CD14-positive monocyte (primary cell): Measurements from ENCODE around the gene PNPLA7. TPM values are rescaled to one million over a fixed set of nuclear protein-coding genes. Genes with fewer than 3 reads are reported as not detected.
A peak's percentile ranks its signal among the peaks of the same experiment; 100 is the strongest.

Experiments
- DNase-seq, 3 donors: peaks; one replicate each; pipeline ENCODE4 v3.0.0-alpha.2; 2011 to 2022
- H2AFZ ChIP-seq: 2 replicates; pipeline ENCODE4 v1.6.0; 2012; ENCODE audit warnings: mild to moderate bottlenecking, low read depth, low read length, inconsistent platforms; ENCODE audit not compliant: insufficient read depth, poor library complexity, severe bottlenecking
- H3K27ac ChIP-seq, 2 donors: 1 replicate in 1 of 2; 2 replicates in 1 of 2; pipeline ENCODE4 v1.5.1; 2012 to 2013; ENCODE audit warnings: low read length in 2 of 2, control low read depth in 1 of 2, inconsistent platforms in 1 of 2, low read depth in 1 of 2, mild to moderate bottlenecking in 1 of 2
- H3K27me3 ChIP-seq, 2 donors: one replicate each; pipeline versions ENCODE4 v1.6.0 to v1.6.1; 2011 to 2013; ENCODE audit warnings: low read length in 2 of 2; ENCODE audit not compliant: control insufficient read depth in 2 of 2, insufficient read depth in 2 of 2
- H3K36me3 ChIP-seq, 2 donors: replicated peaks in 1 of 2; 1 replicate in 1 of 2; 2 replicates in 1 of 2; pipeline versions ENCODE4 v1.5.1 to v1.6.1; 2012 to 2013; ENCODE audit warnings: low read length in 2 of 2, control low read depth in 1 of 2, inconsistent platforms in 1 of 2, mild to moderate bottlenecking in 1 of 2; ENCODE audit not compliant: insufficient read depth in 2 of 2, control insufficient read depth in 1 of 2
- H3K4me1 ChIP-seq, 2 donors: 1 replicate in 1 of 2; 2 replicates in 1 of 2; pipeline versions ENCODE4 v1.5.1 to v1.6.1; 2012 to 2013; ENCODE audit warnings: low read length in 2 of 2, control low read depth in 1 of 2, inconsistent platforms in 1 of 2, mild to moderate bottlenecking in 1 of 2, moderate library complexity in 1 of 2; ENCODE audit not compliant: insufficient read depth in 2 of 2, control insufficient read depth in 1 of 2
- H3K4me2 ChIP-seq: replicated peaks from 2 replicates; pipeline ENCODE3; 2012; ENCODE audit warnings: low read length, moderate library complexity, mild to moderate bottlenecking; ENCODE audit not compliant: poor library complexity, severe bottlenecking; ENCODE audit errors: extremely low read depth
- H3K4me3 ChIP-seq, 3 experiments: fragments of 200-600 bp in 1 of 3; sonication (generic) in 1 of 3; replicated peaks in 1 of 3; 1 replicate in 2 of 3; 2 replicates in 1 of 3; pipeline ENCODE4 v1.5.1; 2011 to 2013; ENCODE audit warnings: low read length in 3 of 3, mild to moderate bottlenecking in 3 of 3, control low read depth in 2 of 3, low read depth in 2 of 3, inconsistent platforms in 1 of 3, moderate library complexity in 1 of 3
- H3K79me2 ChIP-seq: 2 replicates; pipeline ENCODE4 v1.6.0; 2012; ENCODE audit warnings: mild to moderate bottlenecking, control low read depth, inconsistent platforms, low read length, moderate library complexity; ENCODE audit not compliant: insufficient read depth
- H3K9ac ChIP-seq: 2 replicates; pipeline ENCODE4 v1.6.0; 2017; ENCODE audit warnings: low read length, mild to moderate bottlenecking; ENCODE audit not compliant: insufficient read depth, poor library complexity, severe bottlenecking
- H3K9me3 ChIP-seq, 2 donors: replicated peaks in 1 of 2; 1 replicate in 1 of 2; 2 replicates in 1 of 2; pipeline versions ENCODE4 v1.5.1 to v1.6.1; 2012 to 2013; ENCODE audit warnings: low read length in 2 of 2, control low read depth in 1 of 2; ENCODE audit not compliant: control insufficient read depth in 1 of 2, insufficient read depth in 1 of 2
- H4K20me1 ChIP-seq: 2 replicates; pipeline ENCODE4 v1.6.0; 2012; ENCODE audit warnings: mild to moderate bottlenecking, low read length, control low read depth, moderate library complexity; ENCODE audit not compliant: insufficient read depth
- H3K27ac Mint-ChIP-seq, 7 donors: one replicate each; pipeline ENCODE4 v1.8.0; 2020; ENCODE audit warnings: mild to moderate bottlenecking in 7 of 7, mixed read lengths in 7 of 7, moderate library complexity in 6 of 7, inconsistent platforms in 2 of 7
- H3K27me3 Mint-ChIP-seq, 3 donors: one replicate each; pipeline ENCODE4 v1.8.0; 2021 to 2022; ENCODE audit warnings: low read depth in 3 of 3, mild to moderate bottlenecking in 3 of 3, mixed read lengths in 3 of 3, moderate library complexity in 3 of 3, inconsistent platforms in 1 of 3
- H3K36me3 Mint-ChIP-seq, 2 donors: one replicate each; pipeline ENCODE4 v1.8.0; 2020; ENCODE audit warnings: mixed read lengths in 2 of 2, inconsistent platforms in 1 of 2, mild to moderate bottlenecking in 1 of 2
- H3K4me1 Mint-ChIP-seq: one replicate; pipeline ENCODE4 v1.8.0; 2020; ENCODE audit warnings: mild to moderate bottlenecking, mixed read lengths
- H3K4me3 Mint-ChIP-seq, 2 donors: one replicate each; pipeline ENCODE4 v1.8.0; 2020; ENCODE audit warnings: mild to moderate bottlenecking in 2 of 2, mixed read lengths in 2 of 2, moderate library complexity in 1 of 2
- H3K9me3 Mint-ChIP-seq, 7 donors: one replicate each; pipeline ENCODE4 v1.8.0; 2020 to 2022; ENCODE audit warnings: mixed read lengths in 7 of 7, mild to moderate bottlenecking in 6 of 7, moderate library complexity in 6 of 7, inconsistent platforms in 2 of 7
- CTCF ChIP-seq: fragments of 200-600 bp; IDR thresholded peaks from one replicate; pipeline ENCODE4 v1.8.0; 2022; ENCODE audit warnings: antibody characterized with exemption, mild to moderate bottlenecking
- WGBS: methylation state at CpG from one replicate; pipeline ENCODE4 v1.1.5; 2013; ENCODE audit warnings: missing lambda C conversion rate; ENCODE audit not compliant: insufficient coverage; 5-methylcytosine and 5-hydroxymethylcytosine counted together
- intact Hi-C, 2 donors: fragments of 100-400 bp; cut with micrococcal nuclease; formaldehyde crosslinking; loops; one replicate each; pipeline versions ENCODE4 v1.15.0 to v1.15.1; 2023
- polyA plus RNA-seq, 3 donors: library from polyadenylated mRNA; depleted of rRNA in 1 of 3; unstranded in 2 of 3; stranded (reverse) in 1 of 3; fragments of 300-500 nt in 2 of 3; fragments of >200 nt in 1 of 3; fragmentation: Illumina TruSeq in 2 of 3; gene quantifications; 1 replicate in 2 of 3; 2 replicates in 1 of 3; pipeline ENCODE4 v1.2.3, GENCODE V29; 2012 to 2021

The PNPLA7 gene
- polyA plus RNA-seq, 3 donors, result 0.10 to 1.1 (median 0.14) TPM

GRCh38 chr9:137441935-137442321, 108.3 kb downstream of the PNPLA7 start:
- Histone ChIP-seq H3K4me2 (no peak overlapping the region), H4K20me1 (no peaks in the 10 kb centered on the region), H3K27ac (no peak overlapping the region), H3K9me3 (peaks cover 0 to 5% of the 10 kb centered on the region in 2 donors), H3K4me3 (no peak overlapping the region), H2AFZ (no peak overlapping the region), H3K27me3 (peaks cover 5 to 11% of the 10 kb centered on the region in 2 donors), H3K36me3 (no peaks in the 10 kb centered on the region), H3K9ac (no peak overlapping the region), H3K4me1 (peaks cover 25 to 29% of the 10 kb centered on the region in 2 donors), H3K79me2 (no peaks in the 10 kb centered on the region)
- 6% methylated on average over 2 of the region's 7 CpGs for WGBS
- Mint-ChIP-seq H3K27me3 (peaks cover 11 to 29% (median 19%) of the 10 kb centered on the region in 3 donors), H3K36me3 (peaks cover 0 to 2% of the 10 kb centered on the region in 2 donors), H3K4me3 (peak overlapping the region in 1 of 2 donors; percentile 84), H3K9me3 (peaks cover 0 to 6% (median 3%) of the 10 kb centered on the region in 7 donors), H3K4me1 (peaks cover 28% of the 10 kb centered on the region), H3K27ac (no peak overlapping the region)
- no peak for TF ChIP-seq CTCF
- intact Hi-C loops, result loop anchor here in 1 of 2 donors (10.0 kb wide), 1 partner anchor 147 kb away; no protein-coding TSS in a partner anchor
- DNase-seq, result no peak

GRCh38 chr9:137441289-137441934, 108.8 kb downstream of the PNPLA7 start, which contains the start of gene ENTPD8:
Gene ENTPD8, minus strand, starts transcription at chr9:137441357. Its CDS starts 3,072 bp downstream, at chr9:137438285.
- no peak within 1 kb of the TSS for H2AFZ ChIP-seq
- no peak for TF ChIP-seq CTCF
- peaks cover 0 to 5% of the 10 kb centered on the region in 2 donors for H3K9me3 ChIP-seq
- under 1% methylated on average over 28 of the region's 62 CpGs for WGBS
- peak within 1 kb of the TSS in 1 of 2 donors; percentile 84 for H3K4me3 Mint-ChIP-seq
- H4K20me1 ChIP-seq, result no peaks in the 10 kb centered on the region
- H3K27ac ChIP-seq, result no peak within 1 kb of the TSS
- peak within 1 kb of the TSS; percentile 69 for H3K4me2 ChIP-seq
- H3K27me3 Mint-ChIP-seq, result peaks cover 11 to 29% (median 19%) of the 10 kb centered on the region in 3 donors
- peak within 1 kb of the TSS in 1 of 3 experiments; percentile 60 for H3K4me3 ChIP-seq
- no peak for DNase-seq
- H3K4me1 Mint-ChIP-seq, result peaks cover 23% of the 10 kb centered on the region
- H3K27me3 ChIP-seq, result peaks cover 5 to 11% of the 10 kb centered on the region in 2 donors
- H3K4me1 ChIP-seq, result peaks cover 20 to 24% of the 10 kb centered on the region in 2 donors
- no peak within 1 kb of the TSS for H3K27ac Mint-ChIP-seq
- intact Hi-C loops, result loop anchor here in 1 of 2 donors (10.0 kb wide), 1 partner anchor 147 kb away; no protein-coding TSS in a partner anchor
- H3K79me2 ChIP-seq, result no peaks in the 10 kb centered on the region
- peaks cover 0 to 6% (median 3%) of the 10 kb centered on the region in 7 donors for H3K9me3 Mint-ChIP-seq
- H3K36me3 Mint-ChIP-seq, result peaks cover 0 to 2% of the 10 kb centered on the region in 2 donors
- H3K9ac ChIP-seq, result no peak within 1 kb of the TSS
- H3K36me3 ChIP-seq, result no peaks in the 10 kb centered on the region
